Measurements from ENCODE around the gene GNAS-AS1. TPM values are rescaled to one million over a fixed set of nuclear protein-coding genes. Genes with fewer than 3 reads are reported as not detected.
"Not testable (repeated sequence)": the region's sequence is repeated elsewhere in the genome, so short reads cannot be mapped to it uniquely, and the experiment has no call there.

Gene GNAS-AS1
- total RNA-seq, 1 experiment from 2014 or later, result not detected

- in situ Hi-C loops (cut with HindIII; ENCODE audit: low sequenced_read_pairs); DNase-seq (ENCODE audit: low spot score): not testable (repeated sequence)
Measured at GRCh38 chr20:58820515-58820914, 30.2 kb downstream of the GNAS-AS1 start.

- no peak for DNase-seq (ENCODE audit: low spot score)
- in situ Hi-C loops (cut with HindIII; ENCODE audit: low sequenced_read_pairs), result no loop called here
Measured at GRCh38 chr20:58819921-58820320, 30.8 kb downstream of the GNAS-AS1 start.

DNA sequence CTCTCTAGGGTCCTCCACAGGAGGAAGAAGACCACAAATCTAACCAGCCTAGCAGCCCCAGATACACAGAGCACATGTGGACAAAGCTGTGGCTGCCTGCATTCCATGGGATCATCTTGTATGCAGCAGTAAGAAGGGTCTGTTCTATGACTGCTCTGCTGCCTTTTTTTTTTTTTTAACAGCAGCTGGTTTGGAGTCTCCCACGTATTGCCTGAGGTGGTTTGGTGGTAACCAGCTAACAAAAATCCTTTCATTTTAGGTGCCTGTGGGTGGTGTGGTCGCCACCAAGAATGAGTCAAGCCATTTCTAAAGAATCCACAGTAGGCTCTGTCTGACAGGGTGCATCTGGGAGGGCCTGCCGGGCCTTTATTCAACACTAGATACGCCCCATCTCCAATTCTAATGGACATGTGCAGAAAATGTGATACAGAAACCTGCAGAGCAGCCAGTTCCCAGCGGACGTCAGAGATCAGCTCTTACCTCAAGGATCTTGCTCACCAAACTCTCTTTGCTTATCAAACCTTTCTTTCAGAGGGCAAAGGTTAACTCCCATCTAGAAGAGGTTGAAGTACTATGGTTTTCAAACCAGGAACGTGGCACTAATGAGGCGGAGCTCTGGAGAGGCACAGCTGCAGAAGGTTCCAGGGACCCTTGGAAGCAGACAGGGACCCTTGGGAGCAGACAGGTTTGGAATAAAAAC is 32.0 kb downstream of the GNAS-AS1 start:
- in situ Hi-C loops (cut with HindIII; ENCODE audit: low sequenced_read_pairs), result no loop called here
- DNase-seq (ENCODE audit: low spot score), result no peak

DNA sequence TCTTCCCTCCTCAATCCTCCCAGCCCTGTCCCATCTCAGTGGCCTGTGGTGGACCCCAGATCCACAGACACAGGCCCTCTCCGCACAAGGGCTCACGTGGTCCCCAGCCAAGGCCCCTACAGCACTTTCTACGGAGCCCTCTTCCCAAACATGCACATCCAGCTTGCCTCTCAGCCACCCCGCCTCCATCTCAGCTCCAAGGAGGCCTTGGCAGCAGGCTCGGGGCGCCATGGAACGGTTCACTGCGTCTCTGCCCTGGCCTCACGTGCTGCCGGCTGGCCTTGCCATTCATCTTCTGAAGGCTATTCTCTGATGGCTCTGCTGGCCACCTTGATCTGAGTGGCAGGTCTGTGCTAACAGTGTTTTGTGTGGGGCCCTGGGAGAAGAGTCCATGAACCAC is 33.0 kb downstream of the GNAS-AS1 start:
- no peak for DNase-seq (ENCODE audit: low spot score)
- in situ Hi-C loops (cut with HindIII; ENCODE audit: low sequenced_read_pairs), result no loop called here

- DNase-seq (ENCODE audit: low spot score), result no peak
- in situ Hi-C loops (cut with HindIII; ENCODE audit: low sequenced_read_pairs), result no loop called here
Measured at GRCh38 chr20:58816957-58817651, 33.6 kb downstream of the GNAS-AS1 start.

GRCh38 chr20:58816051-58816450 is 34.7 kb downstream of the GNAS-AS1 start:
- no peak for DNase-seq (ENCODE audit: low spot score)
- in situ Hi-C loops (cut with HindIII; ENCODE audit: low sequenced_read_pairs), result no loop called here

- in situ Hi-C loops (cut with HindIII; ENCODE audit: low sequenced_read_pairs), result no loop called here
- no peak for DNase-seq (ENCODE audit: low spot score)
Measured at GRCh38 chr20:58815448-58815847, 35.3 kb downstream of the GNAS-AS1 start.

- no peak for DNase-seq (ENCODE audit: low spot score)
- in situ Hi-C loops (cut with HindIII; ENCODE audit: low sequenced_read_pairs), result no loop called here
Measured at GRCh38 chr20:58813369-58813768, 37.3 kb downstream of the GNAS-AS1 start.

DNA sequence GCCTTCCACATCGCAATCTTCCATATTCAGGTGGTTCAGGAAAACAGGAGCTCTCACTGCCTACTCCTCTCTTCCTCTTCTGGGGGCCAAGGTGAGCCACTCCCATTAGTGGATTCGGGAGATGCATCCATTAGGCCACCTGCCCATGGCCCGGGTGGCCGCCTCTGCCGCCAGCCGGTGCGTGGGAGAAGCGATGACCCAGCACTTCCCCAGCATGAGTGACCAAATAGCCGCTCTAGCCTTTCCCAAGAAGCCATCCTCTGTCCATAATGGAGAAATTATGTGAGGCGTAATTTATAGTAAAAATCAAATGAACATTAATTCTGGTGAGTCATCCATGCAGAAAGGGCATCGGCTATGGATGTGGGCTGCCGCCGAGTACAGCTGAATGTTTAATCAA is 39.4 kb downstream of the GNAS-AS1 start:
- no peak for DNase-seq (ENCODE audit: low spot score)
- in situ Hi-C loops (cut with HindIII; ENCODE audit: low sequenced_read_pairs), result no loop called here

DNA sequence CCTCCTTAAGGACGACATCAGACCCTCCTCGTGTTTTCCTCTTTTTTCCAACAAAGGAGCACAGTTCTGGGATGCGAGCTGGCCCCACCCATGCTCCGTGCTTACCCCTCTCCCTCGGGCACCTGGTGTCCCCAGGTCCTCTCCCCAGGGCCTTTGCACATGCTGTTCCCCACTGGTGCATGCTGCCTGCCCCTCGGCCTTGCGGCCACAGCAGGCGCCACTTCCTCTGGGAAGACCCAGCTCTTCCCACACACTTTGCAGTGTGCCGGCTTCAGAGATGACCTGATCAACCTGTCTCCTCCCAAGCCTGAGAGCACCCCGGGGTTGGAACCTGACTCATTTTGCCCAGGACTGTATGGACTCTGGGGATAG is 39.8 kb downstream of the GNAS-AS1 start:
- no peak for DNase-seq (ENCODE audit: low spot score)
- in situ Hi-C loops (cut with HindIII; ENCODE audit: low sequenced_read_pairs), result no loop called here

DNA sequence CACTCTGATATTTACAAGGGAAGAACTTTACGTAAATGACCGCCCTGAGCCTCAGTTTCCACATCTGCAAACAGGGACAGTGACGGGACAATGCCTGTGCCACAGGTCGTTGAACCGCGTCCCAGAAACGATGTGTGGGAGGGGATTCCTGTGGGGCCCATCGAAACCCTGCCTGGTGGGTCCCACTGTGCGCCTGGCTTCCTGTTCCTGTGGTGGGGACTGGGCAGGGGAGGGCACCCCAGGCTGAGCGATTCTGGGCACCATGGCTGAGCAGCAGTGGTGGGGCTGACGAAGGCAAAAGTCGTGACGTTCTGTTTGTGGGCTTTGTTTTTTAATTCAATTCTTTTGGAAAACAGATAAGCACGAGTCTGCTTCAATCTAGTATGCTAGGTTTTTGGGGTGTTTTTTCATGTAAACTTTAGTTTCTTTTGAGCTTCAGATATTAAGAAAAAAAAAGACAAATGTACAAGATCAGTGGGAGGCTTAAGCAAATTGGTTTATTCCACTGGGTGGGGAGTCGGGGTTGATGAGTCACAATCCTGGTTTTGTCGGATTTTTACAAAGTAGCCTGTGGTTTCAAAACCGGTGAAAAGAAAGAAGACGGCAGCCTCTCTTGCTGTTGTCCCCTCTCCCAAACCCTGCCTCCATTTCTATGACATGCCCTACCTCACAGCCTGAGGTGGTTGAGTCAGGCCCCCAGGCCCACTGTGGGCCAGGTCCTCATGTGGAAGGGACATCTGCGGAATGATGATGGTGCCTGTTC is 40.4 kb downstream of the GNAS-AS1 start:
- in situ Hi-C loops (cut with HindIII; ENCODE audit: low sequenced_read_pairs), result no loop called here
- DNase-seq (ENCODE audit: low spot score), result no peak

DNA sequence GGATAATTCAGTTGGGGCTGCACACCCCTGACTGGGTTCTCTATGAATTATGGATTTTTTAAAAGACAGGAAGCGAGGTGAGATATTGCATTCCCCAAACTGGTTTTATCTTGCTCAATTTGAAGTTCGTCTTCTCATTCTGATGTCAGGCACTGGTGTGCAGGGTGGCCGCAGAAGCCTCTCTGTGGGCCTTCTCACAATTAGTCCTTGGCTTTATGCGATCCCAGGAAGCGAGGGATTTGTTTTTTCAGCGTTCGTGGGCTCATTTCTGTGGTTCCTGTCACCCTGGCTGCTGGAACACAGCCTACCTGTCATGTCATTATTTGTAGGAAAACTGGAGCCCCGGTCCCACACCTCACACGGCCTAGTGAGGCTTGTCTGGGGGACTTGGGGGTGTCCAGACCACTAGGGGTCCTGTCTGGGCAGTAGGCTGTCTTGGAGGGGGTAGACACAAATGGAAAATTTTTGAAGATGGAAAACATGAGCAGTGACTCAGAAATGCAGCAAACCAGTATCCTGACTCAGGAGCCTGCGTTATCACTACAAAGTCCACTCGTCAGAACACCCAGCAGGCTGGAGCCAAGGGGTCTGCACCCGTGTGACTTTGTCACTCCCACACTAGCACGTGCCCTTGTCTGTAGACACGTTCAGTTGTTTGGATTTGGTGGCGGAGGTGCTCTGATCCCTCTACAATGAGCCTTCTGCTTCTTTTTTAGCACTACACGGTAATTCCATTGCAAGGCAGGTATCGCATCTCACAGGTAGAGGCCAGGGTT is 42.2 kb downstream of the GNAS-AS1 start:
- in situ Hi-C loops (cut with HindIII; ENCODE audit: low sequenced_read_pairs), result no loop called here
- DNase-seq (ENCODE audit: low spot score), result no peak

DNA sequence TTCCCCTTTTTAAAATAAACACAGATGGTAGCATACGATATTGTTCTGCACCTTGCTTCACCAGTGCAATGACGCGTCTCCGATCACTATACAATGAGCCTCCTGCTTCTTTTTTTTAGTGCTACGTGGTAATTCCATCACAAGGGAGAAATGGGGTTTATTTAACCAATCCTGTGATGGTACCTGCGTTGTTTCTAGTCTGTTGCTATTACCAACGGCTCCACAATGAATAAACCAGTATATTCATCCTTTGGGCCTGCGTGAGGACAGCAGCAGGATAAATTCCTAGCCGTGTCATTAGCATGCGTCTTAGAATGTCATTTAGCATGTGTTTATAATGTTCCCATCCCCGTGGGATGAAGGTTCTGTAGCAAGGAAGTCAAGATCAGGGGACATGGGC is 42.9 kb downstream of the GNAS-AS1 start:
- in situ Hi-C loops (cut with HindIII; ENCODE audit: low sequenced_read_pairs), result no loop called here
- DNase-seq (ENCODE audit: low spot score), result no peak

DNA sequence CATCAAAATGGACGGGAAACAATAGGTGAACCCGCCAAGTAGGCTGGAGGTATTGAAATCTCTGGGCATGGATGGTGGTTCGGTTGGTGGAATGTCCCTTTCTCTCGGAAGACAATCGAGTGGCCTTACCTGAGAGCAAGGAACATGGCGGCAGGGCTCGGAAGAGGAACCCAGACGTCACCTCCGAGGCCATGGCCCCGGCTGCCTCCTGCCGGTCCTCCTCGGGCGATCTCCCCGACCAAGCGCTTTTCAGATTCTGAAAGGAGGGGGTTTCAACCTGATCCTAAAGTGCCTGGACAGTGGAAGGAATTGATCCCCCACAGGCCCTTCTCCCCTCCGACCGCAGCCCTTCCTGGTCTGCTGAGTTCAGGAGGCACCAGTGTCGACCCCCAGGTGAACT is 47.2 kb downstream of the GNAS-AS1 start:
- DNase-seq (ENCODE audit: low spot score), result no peak

GRCh38 chr20:58802061-58802460 is 48.6 kb downstream of the GNAS-AS1 start:
- in situ Hi-C loops (cut with HindIII; ENCODE audit: low sequenced_read_pairs), result no loop called here
- no peak for DNase-seq (ENCODE audit: low spot score)

More for the DNA sequence above, 47.2 kb downstream of the GNAS-AS1 start:
- in situ Hi-C loops (cut with HindIII; ENCODE audit: low sequenced_read_pairs), result no loop called here

GRCh38 chr20:58800134-58800871 is 50.4 kb downstream of the GNAS-AS1 start:
- no peak for DNase-seq (ENCODE audit: low spot score)
- in situ Hi-C loops (cut with HindIII; ENCODE audit: low sequenced_read_pairs), result no loop called here

- in situ Hi-C loops (cut with HindIII; ENCODE audit: low sequenced_read_pairs), result no loop called here
Measured at GRCh38 chr20:58797371-58798338, 53.0 kb downstream of the GNAS-AS1 start.

DNA sequence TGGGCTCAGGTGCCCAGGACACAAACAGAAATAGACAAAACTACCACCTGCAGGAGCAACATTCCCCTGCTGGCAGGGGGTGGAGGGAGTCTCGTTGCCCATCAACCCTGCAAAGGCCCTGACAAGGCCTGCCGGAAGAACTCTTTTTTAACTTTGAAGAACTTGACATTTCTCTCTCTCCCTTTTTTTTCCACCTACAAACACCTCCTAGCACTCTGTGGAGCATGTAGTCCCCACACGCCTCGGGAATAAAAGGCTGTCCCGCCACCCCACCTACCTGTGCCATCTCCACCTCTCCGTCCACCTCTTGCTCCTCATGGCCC is 54.8 kb downstream of the GNAS-AS1 start:
- no peak for DNase-seq (ENCODE audit: low spot score)
- in situ Hi-C loops (cut with HindIII; ENCODE audit: low sequenced_read_pairs), result no loop called here

More at GRCh38 chr20:58797371-58798338, 53.0 kb downstream of the GNAS-AS1 start:
- no peak for DNase-seq (ENCODE audit: low spot score)

All from G401 (cell line).